HG02642 (cell line): ENCODE measurements around the gene FRAT1.
"Not testable (repeated sequence)": the region's sequence is repeated elsewhere in the genome, so short reads cannot be mapped to it uniquely, and the experiment has no call there.

Experiments
- ATAC-seq: cut with Tn5 transposase; IDR thresholded peaks from one replicate; pipeline ENCODE4 v1.9.1; 2021; ENCODE audit warnings: mild to moderate bottlenecking; ENCODE audit not compliant: unreplicated experiment, poor library complexity

FRAT1 gene

DNA sequence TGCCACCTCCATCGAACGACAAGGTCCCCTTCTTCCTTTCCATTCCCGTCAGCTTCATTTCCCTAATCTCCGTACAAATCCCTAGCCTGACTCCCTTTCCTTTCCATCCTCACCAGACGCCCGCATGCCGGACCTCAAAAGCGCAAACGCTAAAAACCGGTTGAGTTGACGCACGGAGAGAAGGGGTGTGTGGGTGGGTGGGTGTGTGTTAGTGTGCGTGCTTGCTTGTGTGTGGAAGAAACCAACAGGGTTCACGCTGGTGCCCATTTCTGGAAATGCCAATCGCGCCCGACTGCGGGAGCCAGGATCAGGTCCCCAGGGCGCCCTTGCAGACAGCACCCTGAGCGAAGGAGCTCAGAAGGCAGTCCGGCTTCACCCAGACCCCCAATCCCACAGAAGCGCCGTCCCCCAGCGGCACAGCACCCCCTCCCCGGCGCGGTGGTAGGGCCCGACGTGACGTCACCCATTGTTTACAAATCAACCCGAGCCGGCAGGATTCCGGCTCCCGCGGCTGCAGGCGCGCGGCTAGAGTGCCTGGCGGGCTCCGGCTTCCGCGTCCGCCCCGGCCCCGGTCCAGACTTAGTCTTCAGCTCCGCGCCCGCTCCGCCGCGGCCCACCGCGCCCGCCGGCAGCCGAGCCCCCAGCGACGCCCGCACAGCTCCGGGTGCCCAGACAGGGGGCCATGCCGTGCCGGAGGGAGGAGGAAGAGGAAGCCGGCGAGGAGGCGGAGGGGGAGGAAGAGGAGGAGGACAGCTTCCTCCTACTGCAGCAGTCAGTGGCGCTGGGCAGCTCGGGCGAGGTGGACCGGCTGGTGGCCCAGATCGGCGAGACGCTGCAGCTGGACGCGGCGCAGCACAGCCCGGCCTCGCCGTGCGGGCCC, at the start of gene FRAT1:
FRAT1 (plus strand) TSS at position 500 of the 880 bp plus-strand sequence; CDS start at position 683, 183 bp downstream.
- peak; percentile 83 for ATAC-seq

GRCh38 chr10:97270523-97271154, 48.4 kb upstream of the FRAT1 start:
- no peak for ATAC-seq

DNA sequence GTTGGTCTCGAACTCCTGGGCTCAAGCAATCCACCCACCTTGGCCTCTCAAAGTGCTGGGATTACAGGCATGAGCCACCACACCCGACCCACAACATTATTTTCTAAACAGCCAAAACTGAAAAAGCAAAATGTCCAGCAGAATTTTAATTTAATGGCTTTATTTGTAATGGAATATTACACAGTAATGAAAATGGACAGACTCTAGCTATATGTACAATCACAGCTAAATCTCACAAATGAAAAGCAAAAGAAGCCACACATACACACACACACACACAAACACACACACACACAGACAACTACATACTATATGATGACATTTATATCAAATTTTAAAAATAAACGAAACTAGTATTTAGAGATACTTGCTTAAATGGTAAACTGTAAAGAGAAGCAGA, 45.4 kb upstream of the FRAT1 start:
- ATAC-seq = no peak

DNA sequence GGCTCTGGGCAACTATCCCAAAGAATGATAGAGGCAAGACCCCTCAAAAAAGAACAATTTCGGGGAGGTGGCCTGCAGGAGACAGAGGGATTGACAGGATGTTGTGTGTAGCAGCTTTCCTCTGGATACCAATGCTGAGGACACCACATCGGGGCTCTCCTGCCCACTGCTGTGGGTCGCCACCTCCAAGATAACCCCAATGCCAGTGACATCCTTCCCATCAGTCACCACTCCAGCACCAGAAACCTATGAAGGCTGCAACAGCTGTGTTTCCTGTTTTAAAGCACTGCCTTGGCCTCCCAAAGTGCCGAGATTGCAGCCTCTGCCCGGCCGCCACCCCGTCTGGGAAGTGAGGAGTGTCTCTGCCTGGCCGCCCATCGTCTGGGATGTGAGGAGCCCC, 44.2 kb upstream of the FRAT1 start:
- ATAC-seq = no peak

GRCh38 chr10:97277551-97277950, 41.5 kb upstream of the FRAT1 start:
- no peak for ATAC-seq

DNA sequence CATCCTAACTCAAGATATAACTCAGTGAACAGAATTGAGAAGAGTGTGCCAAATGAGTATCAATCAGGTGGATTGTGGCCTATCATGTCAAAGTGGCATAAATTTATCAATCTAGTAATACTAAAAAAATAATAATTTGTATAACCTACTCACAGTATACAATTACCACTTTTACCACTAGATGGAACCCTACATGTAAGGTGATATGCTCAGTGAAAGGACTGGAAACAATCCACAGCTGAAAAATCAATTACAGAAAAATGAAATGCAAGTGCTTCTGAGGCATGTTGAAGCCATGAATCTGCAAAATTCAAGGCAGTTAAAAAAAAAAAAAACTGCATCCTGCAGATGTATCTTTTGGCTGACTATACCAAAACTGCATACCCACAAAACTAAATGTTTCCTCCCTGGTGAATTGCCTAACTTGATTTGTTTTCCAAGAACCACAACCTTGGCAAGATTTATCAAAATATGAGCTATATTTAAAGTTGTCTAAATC, 40.5 kb upstream of the FRAT1 start:
- ATAC-seq = no peak

DNA sequence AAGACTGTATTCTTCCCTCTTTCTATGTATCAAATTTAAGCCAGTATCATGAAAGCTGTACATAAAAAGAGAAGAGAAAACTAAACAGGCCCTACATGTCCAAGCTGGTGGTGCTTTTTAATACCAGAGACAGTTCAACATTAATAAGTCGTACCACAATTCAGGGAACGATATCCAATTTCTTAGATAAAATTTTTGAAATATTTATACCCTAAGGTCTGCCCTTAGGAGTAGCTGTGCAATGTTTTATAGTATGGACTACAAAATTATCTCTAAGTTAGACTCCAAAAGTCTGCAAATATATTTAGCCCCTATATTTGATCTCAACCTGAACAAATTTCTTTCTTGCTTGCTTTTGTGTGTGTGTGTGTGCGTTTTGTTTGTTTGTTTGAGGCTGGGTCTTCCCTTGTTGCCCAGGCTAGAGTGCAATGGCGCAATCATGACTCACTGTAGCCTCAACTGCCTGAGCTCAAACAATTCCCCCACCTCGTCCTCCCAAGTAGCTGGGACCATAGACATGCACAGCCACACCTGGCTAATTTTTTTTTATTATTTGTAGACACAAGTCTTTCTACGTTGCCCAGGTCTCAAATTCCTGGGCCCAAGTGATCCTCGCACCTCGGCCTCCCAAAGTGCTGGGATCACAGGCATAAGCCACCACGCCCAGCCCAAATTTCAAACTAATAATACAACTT, 39.8 kb upstream of the FRAT1 start:
- no peak for ATAC-seq

DNA sequence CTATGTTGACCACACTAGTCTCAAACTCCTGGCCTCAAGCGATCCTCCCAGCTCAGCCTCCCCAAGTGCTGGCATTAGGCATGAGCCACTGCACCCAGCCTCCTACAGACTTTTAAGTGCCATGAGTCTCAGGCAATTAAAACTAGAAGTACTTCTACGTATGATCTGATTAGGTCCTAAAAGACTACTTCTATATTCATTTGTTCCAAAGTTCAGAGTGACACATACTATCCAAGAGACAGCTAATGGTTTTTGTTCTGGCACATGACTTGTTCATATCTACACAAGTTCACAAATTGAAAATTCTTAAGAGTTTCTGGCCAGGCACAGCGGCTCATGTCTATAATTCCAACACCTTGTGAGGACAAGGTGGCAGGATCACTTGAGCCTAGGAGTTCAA, 38.3 kb upstream of the FRAT1 start:
- no peak for ATAC-seq

GRCh38 chr10:97290076-97290475, 29.0 kb upstream of the FRAT1 start:
- not testable (repeated sequence) for ATAC-seq

GRCh38 chr10:97290576-97291356, 28.3 kb upstream of the FRAT1 start:
- ATAC-seq = not testable (repeated sequence)

DNA sequence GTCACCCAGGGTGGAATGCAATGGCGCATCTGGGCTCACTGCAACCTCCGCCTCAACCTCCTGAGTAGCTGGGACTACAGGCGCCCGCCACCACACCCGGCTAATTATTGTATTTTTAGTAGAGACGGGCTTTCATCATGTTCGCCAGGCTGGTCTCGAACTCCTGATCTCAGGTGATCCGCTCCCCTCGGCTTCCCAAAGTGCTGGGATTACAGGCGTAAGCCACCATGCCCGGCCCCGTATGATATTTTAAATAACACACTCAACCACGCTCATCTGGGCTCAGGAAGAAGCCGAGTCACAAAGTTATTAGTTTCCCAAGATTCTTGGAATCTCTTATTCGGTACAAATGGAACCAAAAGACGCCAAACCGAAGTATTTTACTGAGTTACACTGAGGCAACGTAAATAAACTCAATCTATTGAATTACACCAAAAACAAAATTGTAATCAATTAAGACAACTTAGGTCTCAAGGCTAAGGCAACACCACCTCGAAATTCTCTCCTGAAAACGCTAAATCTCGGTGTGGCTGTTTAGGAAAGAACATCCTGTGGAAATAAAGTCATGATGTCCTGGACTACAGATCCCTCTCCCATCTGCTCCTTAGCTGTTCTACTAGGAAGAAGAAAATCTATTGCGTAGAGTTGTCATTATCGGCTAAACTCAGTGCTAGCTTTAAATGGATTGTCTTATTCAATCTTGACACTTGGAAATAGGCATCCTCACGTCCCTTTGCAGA, 27.5 kb upstream of the FRAT1 start:
- ATAC-seq = no peak

GRCh38 chr10:97292097-97292861, 26.8 kb upstream of the FRAT1 start, which contains the start of gene ARHGAP19:
Gene ARHGAP19 (minus strand): TSS chr10:97292637. CDS start chr10:97292627, 10 bp downstream.
- ATAC-seq = peak; percentile 96

GRCh38 chr10:97292862-97293198, 26.2 kb upstream of the FRAT1 start:
- ATAC-seq = no peak

DNA sequence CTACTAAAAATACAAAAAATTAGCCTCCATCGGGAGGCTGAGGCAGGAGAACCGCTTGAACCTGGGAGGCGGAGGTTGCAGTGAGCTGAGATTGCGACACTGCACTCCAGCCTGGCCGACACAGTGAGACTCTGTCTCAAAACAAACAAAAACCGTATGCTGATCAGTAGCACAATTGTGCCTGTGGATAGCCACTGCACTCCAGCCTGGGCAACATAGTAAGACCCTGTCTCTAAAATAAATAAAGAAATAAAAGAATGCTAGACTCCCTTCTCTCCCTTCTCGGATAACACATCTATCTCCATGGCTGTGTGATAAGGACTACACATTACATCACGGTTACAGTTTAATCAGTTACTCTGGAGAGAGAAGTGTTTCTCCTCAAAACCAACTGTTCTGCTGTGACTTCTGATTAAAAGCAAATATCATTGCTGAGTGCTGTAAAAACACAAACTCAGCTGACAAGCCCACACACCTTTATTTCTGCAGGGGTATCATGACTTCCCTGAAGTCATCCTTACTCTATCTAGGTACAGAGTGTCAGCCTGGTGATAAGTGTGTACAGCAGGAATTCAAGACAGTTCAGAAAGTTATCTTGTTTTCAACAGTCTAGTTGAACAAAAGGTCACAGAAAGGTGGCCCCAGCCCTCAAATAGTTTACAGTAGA, 21.4 kb upstream of the FRAT1 start:
- ATAC-seq = no peak

GRCh38 chr10:97298223-97298571, 20.9 kb upstream of the FRAT1 start:
- no peak for ATAC-seq

DNA sequence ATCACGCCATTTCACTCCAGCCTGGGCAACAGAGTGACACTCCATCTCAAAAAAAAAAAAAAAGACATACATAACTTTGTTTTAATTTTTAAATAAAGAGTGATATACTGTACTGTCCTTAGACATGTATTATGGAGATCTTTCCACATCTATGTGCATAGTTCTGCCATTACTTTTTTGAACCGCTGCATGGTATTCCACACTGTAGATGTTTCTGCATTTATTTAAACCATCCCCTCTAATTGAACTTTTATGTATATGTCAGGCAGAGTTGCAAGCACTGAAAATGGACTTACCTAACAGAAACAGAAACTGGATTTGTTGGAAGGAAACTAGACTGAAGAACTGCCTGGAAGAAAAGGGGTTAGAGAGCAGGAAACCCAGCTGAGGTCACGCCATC, 18.1 kb upstream of the FRAT1 start:
- no peak for ATAC-seq

- no peak for ATAC-seq
Observed at GRCh38 chr10:97302088-97302791, 16.8 kb upstream of the FRAT1 start.

- ATAC-seq = no peak
Observed at GRCh38 chr10:97307441-97307840, 11.6 kb upstream of the FRAT1 start.
